Choroid plexus epithelial cell (primary cell): ENCODE data around the gene DNAJA4.

Source experiments
- DNase-seq: peaks from one replicate; pipeline ENCODE4 v3.0.0-alpha.2; 2010; ENCODE audit warnings: low read depth
- H3K4me3 ChIP-seq: 2 replicates; pipeline ENCODE4 v1.5.1; 2011; ENCODE audit warnings: low read depth, mild to moderate bottlenecking, control low read depth, low read length, moderate library complexity
- TF ChIP-seq, protein P1 (sequence below): conservative IDR thresholded peaks from 2 replicates; pipeline ENCODE4 v1.5.1; 2011; ENCODE audit warnings: low read depth, mild to moderate bottlenecking, control low read depth, inconsistent platforms, low read length, moderate library complexity

Gene DNAJA4

DNA sequence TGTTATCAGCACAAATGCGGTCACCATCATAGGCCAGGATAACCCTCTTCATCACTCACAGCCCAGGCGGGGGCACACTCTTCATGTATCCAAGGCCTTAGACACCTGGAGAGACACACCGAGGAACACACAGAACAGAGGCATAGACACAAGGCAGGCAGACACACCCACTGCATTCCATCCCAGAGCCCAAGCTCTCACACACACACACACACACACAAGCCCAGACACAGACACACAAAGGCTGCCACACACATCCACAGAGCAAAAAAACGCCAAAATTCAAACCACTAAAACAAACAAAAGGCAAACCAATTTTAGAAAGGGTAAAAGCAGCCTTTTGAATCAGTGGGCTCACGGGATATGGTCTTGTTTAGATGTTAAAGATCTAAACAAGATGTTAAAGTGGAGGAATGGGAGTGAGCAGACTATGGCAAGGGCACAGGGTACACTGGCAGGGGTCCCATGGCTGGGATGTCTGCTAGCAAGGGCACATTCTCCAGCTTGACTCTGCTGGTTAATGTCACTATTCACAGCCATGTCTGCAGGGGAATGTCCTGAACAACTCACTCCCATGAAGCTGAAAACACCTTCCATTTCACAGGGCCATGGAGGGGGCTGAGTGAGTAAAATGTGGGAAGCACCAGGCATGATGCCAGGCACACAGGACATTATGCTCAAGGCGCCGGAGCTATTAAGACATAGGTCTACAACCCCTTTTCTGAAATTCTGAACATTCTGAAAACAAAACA, 60.9 kb downstream of the DNAJA4 start:
- TF ChIP-seq, protein P1, sequence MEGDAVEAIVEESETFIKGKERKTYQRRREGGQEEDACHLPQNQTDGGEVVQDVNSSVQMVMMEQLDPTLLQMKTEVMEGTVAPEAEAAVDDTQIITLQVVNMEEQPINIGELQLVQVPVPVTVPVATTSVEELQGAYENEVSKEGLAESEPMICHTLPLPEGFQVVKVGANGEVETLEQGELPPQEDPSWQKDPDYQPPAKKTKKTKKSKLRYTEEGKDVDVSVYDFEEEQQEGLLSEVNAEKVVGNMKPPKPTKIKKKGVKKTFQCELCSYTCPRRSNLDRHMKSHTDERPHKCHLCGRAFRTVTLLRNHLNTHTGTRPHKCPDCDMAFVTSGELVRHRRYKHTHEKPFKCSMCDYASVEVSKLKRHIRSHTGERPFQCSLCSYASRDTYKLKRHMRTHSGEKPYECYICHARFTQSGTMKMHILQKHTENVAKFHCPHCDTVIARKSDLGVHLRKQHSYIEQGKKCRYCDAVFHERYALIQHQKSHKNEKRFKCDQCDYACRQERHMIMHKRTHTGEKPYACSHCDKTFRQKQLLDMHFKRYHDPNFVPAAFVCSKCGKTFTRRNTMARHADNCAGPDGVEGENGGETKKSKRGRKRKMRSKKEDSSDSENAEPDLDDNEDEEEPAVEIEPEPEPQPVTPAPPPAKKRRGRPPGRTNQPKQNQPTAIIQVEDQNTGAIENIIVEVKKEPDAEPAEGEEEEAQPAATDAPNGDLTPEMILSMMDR: no peak
- H3K4me3 ChIP-seq: no peak overlapping the region
- DNase-seq: peak; percentile 70

DNA sequence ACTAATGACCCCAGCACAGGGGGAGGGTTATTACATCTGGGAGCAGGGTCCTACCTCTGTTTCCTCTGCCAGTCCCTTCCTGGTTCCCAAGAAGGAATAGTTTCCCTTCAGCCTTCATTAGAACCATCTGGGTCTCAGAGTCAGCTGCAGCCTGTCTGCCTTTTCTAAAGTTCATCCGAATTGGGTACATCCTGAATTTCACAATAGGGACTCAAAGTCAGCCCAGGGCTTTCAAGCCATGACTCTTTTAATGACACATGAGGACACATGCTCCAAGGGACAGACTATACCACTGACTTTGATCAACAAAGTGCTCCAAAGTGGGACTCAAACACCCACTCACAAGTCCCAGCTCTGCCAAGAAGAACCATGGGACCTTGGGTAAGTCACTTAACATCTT, 63.1 kb downstream of the DNAJA4 start:
- TF ChIP-seq, protein P1: no peak
- no peak overlapping the region for H3K4me3 ChIP-seq
- no peak for DNase-seq

DNA sequence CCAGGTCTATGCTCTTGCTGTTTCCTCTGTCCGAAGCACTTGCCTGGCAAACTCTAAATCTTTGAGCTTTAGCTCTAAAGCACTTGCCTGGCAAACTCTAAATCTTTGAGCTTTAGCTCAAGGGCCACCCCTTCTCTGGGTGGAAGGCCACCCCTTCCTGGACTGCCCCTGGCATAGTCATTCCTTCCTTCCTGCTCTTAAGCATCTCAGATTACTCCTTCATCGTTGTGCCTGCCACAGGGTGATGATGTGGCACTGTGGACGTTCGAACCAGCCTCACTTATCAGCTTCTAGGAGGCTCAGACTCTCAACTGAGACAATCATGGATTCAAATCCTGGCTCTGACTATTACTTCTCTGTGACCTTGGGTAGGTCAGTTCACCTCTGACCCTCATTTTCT, 65.3 kb downstream of the DNAJA4 start:
- TF ChIP-seq, protein P1: no peak
- no peak for DNase-seq
- no peak overlapping the region for H3K4me3 ChIP-seq
